H1 (cell line): ENCODE measurements around the gene CD247. TPM values are rescaled to one million over a fixed set of nuclear protein-coding genes. Genes with fewer than 3 reads are reported as not detected.

ENCODE experiments used
- CTCF ChIA-PET: fragments of 300-600 bp; sonication (Branson Sonifier 250); formaldehyde crosslinking; loops from one replicate; lab custom pipeline; 2021; ENCODE audit not compliant: partially characterized antibody; lab: Charles Lee
- POLR2A ChIA-PET: fragments of 300-600 bp; sonication (Branson Sonifier 250); formaldehyde crosslinking; loops from one replicate; lab custom pipeline; 2021; ENCODE audit warnings: inconsistent platforms; ENCODE audit not compliant: partially characterized antibody; lab: Charles Lee
- DNase-seq, 2 experiments: peaks; one replicate each; pipeline versions ENCODE4 v3.0.0 to v3.0.0-alpha.2; 2010 to 2022; ENCODE audit warnings: low spot score in 2 of 2, low read depth in 1 of 2, mixed read lengths in 1 of 2
- FAIRE-seq: peaks from 2 replicates; lab custom pipeline; 2011; peaks lifted over from hg19 to GRCh38; lab: Jason Lieb, UNC
- H2AFZ ChIP-seq: 2 replicates; pipeline ENCODE4 v1.8.1; 2012; ENCODE audit warnings: low read length, inconsistent platforms
- H2AK5ac ChIP-seq: 2 replicates; pipeline ENCODE4 v1.6.1; 2013; ENCODE audit warnings: low read depth, low read length
- H2BK120ac ChIP-seq: replicated peaks from 2 replicates; pipeline ENCODE3; 2013; ENCODE audit warnings: low read depth, low read length, inconsistent platforms
- H2BK12ac ChIP-seq: 2 replicates; pipeline ENCODE4 v1.6.1; 2013; ENCODE audit warnings: low read depth, low read length
- H2BK15ac ChIP-seq: 2 replicates; pipeline ENCODE4 v1.6.1; 2013; ENCODE audit warnings: low read length
- H2BK20ac ChIP-seq: 2 replicates; pipeline ENCODE4 v1.6.1; 2013; ENCODE audit warnings: low read length
- H2BK5ac ChIP-seq: 2 replicates; pipeline ENCODE4 v1.6.1; 2013; ENCODE audit warnings: low read depth, low read length
- H3K14ac ChIP-seq: 2 replicates; pipeline ENCODE4 v1.6.1; 2013; ENCODE audit warnings: inconsistent platforms; ENCODE audit not compliant: insufficient read length
- H3K18ac ChIP-seq: 2 replicates; pipeline ENCODE4 v1.6.1; 2013; ENCODE audit warnings: low read length; ENCODE audit errors: extremely low read depth
- H3K23ac ChIP-seq: 2 replicates; pipeline ENCODE4 v1.6.1; 2013; ENCODE audit warnings: inconsistent platforms; ENCODE audit not compliant: insufficient read length
- H3K23me2 ChIP-seq: 2 replicates; pipeline ENCODE4 v1.6.1; 2013; ENCODE audit warnings: low read depth, low read length
- H3K27ac ChIP-seq: 2 replicates; pipeline ENCODE4 v1.6.1; 2011; ENCODE audit warnings: low read depth, low read length, inconsistent platforms
- H3K27me3 ChIP-seq, 4 experiments: replicated peaks in 1 of 4; 1 replicate in 1 of 4; 2 replicates in 3 of 4; pipeline versions ENCODE4 v1.6.1 to v1.8.1; 2011 to 2013; ENCODE audit warnings: low read length in 3 of 4, mild to moderate bottlenecking in 3 of 4, inconsistent platforms in 2 of 4, mixed read lengths in 2 of 4, moderate library complexity in 1 of 4; ENCODE audit not compliant: control insufficient read depth in 3 of 4, insufficient read depth in 3 of 4; ENCODE audit errors: extremely low read depth in 1 of 4
- H3K36me3 ChIP-seq, 4 experiments: 2 replicates each; pipeline versions ENCODE4 v1.6.1 to v1.8.1; 2011 to 2013; ENCODE audit warnings: mild to moderate bottlenecking in 4 of 4, low read length in 3 of 4, moderate library complexity in 2 of 4, control low read depth in 1 of 4, inconsistent platforms in 1 of 4; ENCODE audit not compliant: insufficient read depth in 4 of 4, control insufficient read depth in 2 of 4
- H3K4ac ChIP-seq: replicated peaks from 2 replicates; pipeline ENCODE3; 2013; ENCODE audit warnings: low read length, low read depth, mixed read lengths, inconsistent platforms; ENCODE audit not compliant: insufficient read length
- H3K4me1 ChIP-seq, 4 experiments: replicated peaks in 1 of 4; 1 replicate in 1 of 4; 2 replicates in 3 of 4; pipeline versions ENCODE4 v1.6.1 to v1.8.1; 2011 to 2013; ENCODE audit warnings: low read length in 3 of 4, inconsistent platforms in 2 of 4, mixed read lengths in 1 of 4; ENCODE audit not compliant: insufficient read depth in 4 of 4, control insufficient read depth in 3 of 4
- H3K4me2 ChIP-seq, 2 experiments: 2 replicates each; pipeline versions ENCODE4 v1.6.1 to v1.8.1; 2011 to 2013; ENCODE audit warnings: low read depth in 2 of 2, low read length in 2 of 2, control low read depth in 1 of 2, inconsistent platforms in 1 of 2, mild to moderate bottlenecking in 1 of 2; ENCODE audit not compliant: insufficient read depth in 1 of 2
- H3K4me3 ChIP-seq, 4 experiments: fragments of 200-600, 300-600 bp in 1 of 4; sonication (generic), shearing (Covaris generic), sonication (Bioruptor Twin) in 1 of 4; 2 replicates each; pipeline versions ENCODE4 v1.5.1 to v1.8.1; 2011 to 2016; ENCODE audit warnings: low read length in 4 of 4, low read depth in 3 of 4, control low read depth in 2 of 4, inconsistent platforms in 2 of 4, mild to moderate bottlenecking in 2 of 4, mixed read lengths in 1 of 4, moderate library complexity in 1 of 4; ENCODE audit not compliant: insufficient read depth in 2 of 4; ENCODE audit errors: extremely low read depth in 1 of 4
- H3K56ac ChIP-seq: replicated peaks from 2 replicates; pipeline ENCODE3; 2013; ENCODE audit warnings: low read depth, mild to moderate bottlenecking, mixed read lengths, low read length, inconsistent platforms; ENCODE audit not compliant: insufficient read length
- H3K79me1 ChIP-seq: 2 replicates; pipeline ENCODE4 v1.6.1; 2013; ENCODE audit warnings: low read depth, low read length, control low read depth
- H3K79me2 ChIP-seq, 2 experiments: 2 replicates each; pipeline versions ENCODE4 v1.6.1 to v1.8.1; 2012 to 2013; ENCODE audit warnings: low read length in 2 of 2, mild to moderate bottlenecking in 2 of 2, inconsistent platforms in 1 of 2; ENCODE audit not compliant: insufficient read depth in 2 of 2, control insufficient read depth in 1 of 2
- H3K9ac ChIP-seq, 4 experiments: replicated peaks in 1 of 4; 1 replicate in 1 of 4; 2 replicates in 3 of 4; pipeline versions ENCODE4 v1.6.1 to v1.8.1; 2011 to 2013; ENCODE audit warnings: low read depth in 3 of 4, low read length in 3 of 4, control low read depth in 2 of 4, mild to moderate bottlenecking in 2 of 4, moderate library complexity in 2 of 4, inconsistent platforms in 1 of 4; ENCODE audit errors: extremely low read depth in 1 of 4
- H3K9me3 ChIP-seq, 2 experiments: 2 replicates each; pipeline versions ENCODE4 v1.6.1 to v1.8.1; 2012 to 2013; ENCODE audit warnings: mild to moderate bottlenecking in 2 of 2, moderate library complexity in 2 of 2, control low read depth in 1 of 2, inconsistent platforms in 1 of 2, low read depth in 1 of 2, low read length in 1 of 2, mixed read lengths in 1 of 2; ENCODE audit not compliant: insufficient read depth in 2 of 2
- H4K20me1 ChIP-seq, 2 experiments: replicated peaks in 1 of 2; 2 replicates each; pipeline versions ENCODE3 to v1.8.1; 2011 to 2013; ENCODE audit warnings: inconsistent platforms in 2 of 2, low read length in 2 of 2, mild to moderate bottlenecking in 1 of 2; ENCODE audit not compliant: insufficient read depth in 2 of 2, control insufficient read depth in 1 of 2
- H4K5ac ChIP-seq: 2 replicates; pipeline ENCODE4 v1.6.1; 2013; ENCODE audit warnings: low read length, low read depth, mixed read lengths, inconsistent platforms; ENCODE audit not compliant: insufficient read length
- H4K8ac ChIP-seq: 2 replicates; pipeline ENCODE4 v1.8.0; 2013; ENCODE audit warnings: mild to moderate bottlenecking, moderate library complexity, low read length, inconsistent platforms; ENCODE audit not compliant: insufficient read depth; ENCODE audit errors: extremely low read depth
- H4K91ac ChIP-seq: replicated peaks from 2 replicates; pipeline ENCODE3; 2013; ENCODE audit warnings: low read length, mixed read lengths, inconsistent platforms; ENCODE audit not compliant: insufficient read length
- FOSL1 ChIP-seq: IDR thresholded peaks from 2 replicates; pipeline ENCODE4 v1.6.1; 2011; ENCODE audit warnings: mild to moderate bottlenecking, low read depth, low read length, moderate library complexity; ENCODE audit not compliant: insufficient read depth
- WGBS, 2 experiments: shearing (Covaris generic) in 1 of 2; methylation state at CpG; one replicate each; pipeline versions ENCODE4 v1.1.6 to v1.1.7; 2013 to 2015; ENCODE audit warnings: low lambda C conversion rate in 2 of 2, mixed read lengths in 2 of 2, inconsistent platforms in 1 of 2, low coverage in 1 of 2, missing lambda C conversion rate in 1 of 2; ENCODE audit not compliant: insufficient replicate concordance in 2 of 2, insufficient coverage in 1 of 2, insufficient read length in 1 of 2; ENCODE audit errors: extremely low coverage in 1 of 2, missing lambda C conversion rate in 1 of 2; 5-methylcytosine and 5-hydroxymethylcytosine counted together
- polyA plus RNA-seq, 7 experiments: library from polyadenylated mRNA; depleted of rRNA in 3 of 7; stranded (reverse) in 5 of 7; unstranded in 2 of 7; fragments of >200 nt in 5 of 7; fragments of 200-250 nt in 2 of 7; gene quantifications; 1 replicate in 5 of 7; 2 replicates in 1 of 7; 4 replicates in 1 of 7; pipeline versions ENCODE4 v1.2.1 to v1.2.3, GENCODE V29; 2011 to 2013; ENCODE audit warnings: missing spikeins in 2 of 7, mixed read lengths in 2 of 7
- total RNA-seq: library from RNA; stranded (reverse); fragmentation: NEBNext Ultra II Directional; extraction: Animal tissue kit (Norgen Biotek cat#: 25700); gene quantifications from 2 replicates; pipeline ENCODE4 v1.2.1, GENCODE V29; 2021

The CD247 gene
- total and polyA plus RNA-seq, 2 of the 8 experiments (the other 6 are each of a cell fraction or from before 2014, with no cell fraction given): 2.0 to 2.2 TPM

DNA sequence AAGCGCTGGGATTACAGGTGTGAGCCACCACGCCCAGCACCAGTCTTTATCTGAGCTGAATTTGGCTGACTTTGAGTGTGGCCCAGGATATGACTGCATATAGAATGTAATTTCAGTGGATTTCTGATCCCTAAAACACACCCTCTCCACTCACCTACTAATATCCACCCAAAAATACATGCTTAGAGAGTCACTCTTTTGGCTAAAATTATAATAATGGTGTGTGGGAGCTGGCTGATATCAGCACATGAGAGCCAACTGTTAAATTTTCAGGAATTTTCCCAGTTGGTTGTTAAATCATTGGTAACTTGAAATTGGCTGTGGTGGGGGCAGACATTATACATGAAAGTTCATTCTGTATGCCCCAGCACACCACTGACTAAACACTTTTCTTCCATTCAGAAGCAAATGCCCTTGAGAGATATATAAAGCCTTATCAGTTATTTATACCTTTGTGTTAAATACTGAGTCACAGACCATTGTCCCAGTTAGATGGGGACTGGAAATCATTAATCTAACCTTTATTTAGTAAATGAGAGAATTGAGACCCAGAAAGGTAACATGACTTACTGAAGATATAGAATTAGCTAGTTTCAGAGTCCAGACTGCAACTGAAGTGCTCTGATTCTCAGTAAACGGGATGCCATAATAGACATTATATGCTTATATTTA lies 9.9 kb upstream of the CD247 start:
- 0 out of 7 replicates have a peak, but pooled peaks cover 0 to 3% (median 0%) of the 10 kb centered on the region in 4 experiments for H3K27me3 ChIP-seq
- TF ChIP-seq FOSL1: no peak

More for the DNA sequence above, 9.9 kb upstream of the CD247 start:
- Histone ChIP-seq H3K56ac (no peak overlapping the region), H2BK5ac (no peak overlapping the region), H4K91ac (no peak overlapping the region), H3K4me2 (no peak overlapping the region), H3K23ac (no peak overlapping the region), H3K9ac (no peak overlapping the region), H3K4me1 (no peaks in the 10 kb centered on the region), H2BK12ac (no peak overlapping the region), H3K18ac (no peak overlapping the region), H3K23me2 (no peaks in the 10 kb centered on the region), H2BK120ac (no peak overlapping the region), H2AK5ac (no peak overlapping the region), H3K4ac (no peak overlapping the region), H3K79me2 (no peaks in the 10 kb centered on the region), H4K5ac (no peak overlapping the region), H3K36me3 (no peaks in the 10 kb centered on the region), H2AFZ (no peak overlapping the region), H2BK15ac (no peak overlapping the region), H4K20me1 (no peaks in the 10 kb centered on the region), H3K9me3 (no peaks in the 10 kb centered on the region), H3K79me1 (no peaks in the 10 kb centered on the region), H2BK20ac (no peak overlapping the region), H4K8ac (no peak overlapping the region), H3K27ac (no peak overlapping the region), H3K14ac (no peak overlapping the region), H3K4me3 (no peak overlapping the region)
- DNase-seq (no peak), FAIRE-seq (no peak)
- 94% methylated on average over 3 of the region's 3 CpGs; no CpG with 5 or more reads in 1 of the 2 experiments for WGBS, 2 experiments
- ChIA-PET CTCF (interaction anchor here (0.7 to 3.6 kb wide), 11 partner anchors 9 to 160 kb away, joined by 3 to 25 read pairs (median 5); no protein-coding TSS in a partner anchor), POLR2A (no interaction called here)
